ENCODE measurements around the gene FOXC2. TPM values are rescaled to one million over a fixed set of nuclear protein-coding genes. Genes with fewer than 3 reads are reported as not detected.

Gene FOXC2
- total and polyA plus RNA-seq, 11 donors: 0.76 to 3.3 (median 1.4) TPM

DNA sequence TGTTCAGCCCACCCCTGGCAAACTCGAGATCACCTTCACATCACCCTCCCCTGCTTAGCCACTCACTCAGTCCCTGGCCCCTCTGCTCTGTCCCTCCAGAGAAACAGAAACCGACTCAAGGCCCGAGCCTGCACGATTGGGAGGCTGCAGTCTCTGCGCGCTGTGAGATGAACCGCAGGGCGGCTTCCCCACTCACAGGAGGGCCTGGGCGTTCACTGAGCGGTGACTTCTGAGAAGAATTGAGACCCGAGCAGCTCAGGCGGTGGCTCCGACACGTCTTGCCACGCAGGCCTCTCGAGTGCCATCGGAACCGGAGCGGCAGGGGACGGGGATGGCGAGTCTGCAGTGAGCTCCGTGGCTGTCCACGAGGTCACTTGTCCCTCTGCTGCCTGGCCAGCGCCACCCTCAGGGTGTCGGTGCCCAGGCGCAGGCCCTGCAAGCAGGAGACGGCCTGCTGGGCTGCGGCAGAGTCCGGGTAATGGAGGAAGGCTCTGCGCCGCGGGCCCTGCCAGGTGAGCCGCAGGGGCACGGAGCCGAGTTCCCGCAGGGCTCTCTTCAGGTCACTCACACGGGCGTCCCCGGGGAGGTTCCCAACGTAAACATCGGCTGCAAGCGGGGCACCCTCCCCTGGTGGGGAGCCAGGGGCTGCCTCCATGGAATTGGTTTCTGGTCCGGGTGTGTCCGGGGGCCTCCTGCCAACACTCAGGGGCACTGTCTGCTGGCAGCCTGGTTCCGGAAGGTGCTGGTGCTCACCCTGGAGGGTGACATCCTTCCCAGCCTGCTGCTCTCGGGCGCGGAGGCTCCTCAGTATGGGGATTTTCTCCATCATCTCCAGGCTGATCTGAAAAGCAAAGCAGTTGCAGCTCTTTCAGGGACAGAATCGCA lies 34.7 kb upstream of the FOXC2 start:
- ATAC-seq (no peak), DNase-seq (no peak)
- H3K4me3 ChIP-seq: no peak overlapping the region
- H3K27me3 ChIP-seq: no peaks in the 10 kb centered on the region
- peaks cover 0 to 43% (median 27%) of the 10 kb centered on the region in 9 donors for H3K36me3 ChIP-seq
- H3K27ac ChIP-seq: peak overlapping the region in 3 of 12 donors; percentile 14 to 57 (median 32)
- intact Hi-C loops (cut with DNase I): no loop called here
- WGBS, 4 donors: 91 to 93% (median 92%) methylated on average over 29 to 49 of the region's 49 CpGs
- peaks cover 0 to 10% (median 0%) of the 10 kb centered on the region in 12 donors for H3K4me1 ChIP-seq
- H3K9me3 ChIP-seq: no peaks in the 10 kb centered on the region
- TF ChIP-seq, protein P1, sequence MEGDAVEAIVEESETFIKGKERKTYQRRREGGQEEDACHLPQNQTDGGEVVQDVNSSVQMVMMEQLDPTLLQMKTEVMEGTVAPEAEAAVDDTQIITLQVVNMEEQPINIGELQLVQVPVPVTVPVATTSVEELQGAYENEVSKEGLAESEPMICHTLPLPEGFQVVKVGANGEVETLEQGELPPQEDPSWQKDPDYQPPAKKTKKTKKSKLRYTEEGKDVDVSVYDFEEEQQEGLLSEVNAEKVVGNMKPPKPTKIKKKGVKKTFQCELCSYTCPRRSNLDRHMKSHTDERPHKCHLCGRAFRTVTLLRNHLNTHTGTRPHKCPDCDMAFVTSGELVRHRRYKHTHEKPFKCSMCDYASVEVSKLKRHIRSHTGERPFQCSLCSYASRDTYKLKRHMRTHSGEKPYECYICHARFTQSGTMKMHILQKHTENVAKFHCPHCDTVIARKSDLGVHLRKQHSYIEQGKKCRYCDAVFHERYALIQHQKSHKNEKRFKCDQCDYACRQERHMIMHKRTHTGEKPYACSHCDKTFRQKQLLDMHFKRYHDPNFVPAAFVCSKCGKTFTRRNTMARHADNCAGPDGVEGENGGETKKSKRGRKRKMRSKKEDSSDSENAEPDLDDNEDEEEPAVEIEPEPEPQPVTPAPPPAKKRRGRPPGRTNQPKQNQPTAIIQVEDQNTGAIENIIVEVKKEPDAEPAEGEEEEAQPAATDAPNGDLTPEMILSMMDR (IDR thresholded peaks at IDR 0.05): no peak
- TF ChIP-seq POLR2A (IDR thresholded peaks at IDR 0.05): no peak

DNA sequence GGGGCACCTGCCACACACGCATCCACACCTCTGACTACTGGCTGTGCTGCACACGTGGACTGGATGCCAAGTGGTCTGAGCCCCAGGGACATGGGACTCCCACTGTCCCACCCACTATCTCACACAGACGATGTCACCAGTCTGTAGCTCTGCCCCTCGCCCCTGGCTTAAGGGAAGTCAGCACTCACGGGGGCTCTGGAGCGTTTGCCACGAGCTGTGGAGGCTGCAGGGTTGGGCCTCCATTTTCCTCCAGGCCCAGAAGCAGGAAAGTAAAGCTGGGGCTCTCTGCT lies 34.2 kb upstream of the FOXC2 start:
- ATAC-seq: no peak
- no peak overlapping the region for H3K4me3 ChIP-seq
- WGBS, 4 donors: 90 to 100% (median 91%) methylated on average over 6 to 7 of the region's 7 CpGs
- intact Hi-C loops (cut with DNase I): no loop called here
- no peaks in the 10 kb centered on the region for H3K27me3 ChIP-seq
- H3K9me3 ChIP-seq: no peaks in the 10 kb centered on the region
- TF ChIP-seq, protein P1 (IDR thresholded peaks at IDR 0.05): no peak
- TF ChIP-seq POLR2A (IDR thresholded peaks at IDR 0.05): no peak
- H3K27ac ChIP-seq: no peak overlapping the region
- DNase-seq: no peak
- peaks cover 0 to 10% (median 0%) of the 10 kb centered on the region in 12 donors for H3K4me1 ChIP-seq
- H3K36me3 ChIP-seq: peaks cover 0 to 47% (median 33%) of the 10 kb centered on the region in 9 donors

DNA sequence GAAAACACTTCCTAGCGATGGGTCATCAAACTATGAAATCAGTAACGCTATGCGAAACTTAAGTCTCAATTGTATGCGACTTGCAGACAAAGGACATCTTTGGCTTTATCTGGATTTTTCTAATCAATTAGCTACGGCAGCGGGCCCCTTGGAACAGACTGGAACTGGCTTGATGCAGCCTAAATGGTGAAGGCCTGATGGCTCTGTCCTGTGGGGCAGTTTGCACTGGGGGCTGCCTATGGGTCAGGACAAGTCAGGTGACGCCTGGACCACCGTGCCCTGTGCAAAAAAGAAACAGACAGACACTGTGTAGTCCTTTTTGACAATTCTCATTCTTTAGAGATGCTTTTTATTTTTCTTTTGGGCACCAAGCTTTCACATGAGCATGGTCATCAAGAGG lies 33.6 kb upstream of the FOXC2 start:
- DNase-seq (no peak), ATAC-seq (no peak)
- 95 to 99% (median 98%) methylated on average over 8 of the region's 8 CpGs for WGBS, 4 donors
- Histone ChIP-seq H3K36me3 (peaks cover 0 to 53% (median 39%) of the 10 kb centered on the region in 9 donors), H3K9me3 (no peaks in the 10 kb centered on the region), H3K27me3 (no peaks in the 10 kb centered on the region), H3K4me1 (peaks cover 0 to 10% (median 0%) of the 10 kb centered on the region in 12 donors), H3K4me3 (no peak overlapping the region), H3K27ac (no peak overlapping the region)
- intact Hi-C loops (cut with DNase I): no loop called here
- TF ChIP-seq, protein P1 (IDR thresholded peaks at IDR 0.05): no peak

DNA sequence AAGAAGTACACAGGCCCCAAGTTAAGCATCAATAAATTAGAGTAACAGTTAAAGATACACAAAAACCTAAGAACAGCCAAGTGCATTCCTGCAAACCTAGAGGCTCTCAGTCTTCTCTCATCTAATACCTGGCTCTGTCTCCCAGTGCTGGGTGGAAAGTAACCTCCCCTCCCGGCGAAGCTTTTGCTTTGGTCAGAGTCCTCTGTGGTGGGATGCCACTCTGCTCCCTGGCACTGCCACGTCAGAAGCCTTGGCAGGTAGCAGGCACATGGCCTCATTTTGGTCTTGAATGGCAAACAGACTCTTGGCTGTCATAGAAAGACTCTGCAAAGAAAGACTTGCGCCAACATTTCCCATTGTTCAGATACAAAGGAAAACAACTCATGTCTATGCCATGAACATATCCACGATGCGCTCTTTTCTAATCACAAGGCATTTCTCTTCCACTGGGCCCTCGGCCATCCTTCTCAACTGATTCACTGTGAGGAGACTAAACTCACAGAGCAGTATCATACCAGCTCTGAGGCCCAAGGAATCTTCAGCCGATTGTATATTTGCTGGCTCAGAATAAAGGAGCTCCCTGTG lies 32.8 kb upstream of the FOXC2 start:
- DNase-seq (no peak), ATAC-seq (no peak)
- H3K27ac ChIP-seq: no peak overlapping the region
- H3K4me3 ChIP-seq: no peak overlapping the region
- H3K4me1 ChIP-seq: peaks cover 0 to 10% (median 0%) of the 10 kb centered on the region in 12 donors
- intact Hi-C loops (cut with DNase I): no loop called here
- peaks cover 0 to 61% (median 47%) of the 10 kb centered on the region in 9 donors for H3K36me3 ChIP-seq
- 92 to 94% (median 93%) methylated on average over 8 of the region's 8 CpGs for WGBS, 4 donors
- H3K27me3 ChIP-seq: no peaks in the 10 kb centered on the region
- no peaks in the 10 kb centered on the region for H3K9me3 ChIP-seq
- TF ChIP-seq, protein P1 (IDR thresholded peaks at IDR 0.05): no peak
- TF ChIP-seq POLR2A (IDR thresholded peaks at IDR 0.05): no peak

Data from heart left ventricle (tissue), 16 donors.